Fibroblast of lung (primary cell): ENCODE data around the gene ZC3H14.

ENCODE experiments used
- CTCF ChIP-seq, 2 donors: IDR thresholded peaks in 1 of 2; conservative IDR thresholded peaks in 1 of 2; 1 replicate in 1 of 2; 2 replicates in 1 of 2; pipeline ENCODE4 v1.5.1; 2011 to 2012; ENCODE audit warnings: low read length in 2 of 2, control low read depth in 1 of 2, inconsistent platforms in 1 of 2, low read depth in 1 of 2, mild to moderate bottlenecking in 1 of 2
- EZH2 ChIP-seq: IDR thresholded peaks from 2 replicates; pipeline ENCODE4 v1.5.1; 2012; ENCODE audit warnings: low read length, control low read depth, mild to moderate bottlenecking; ENCODE audit errors: missing control alignments

GRCh38 chr14:88597038-88597437, 34.2 kb downstream of the ZC3H14 start:
- TF ChIP-seq CTCF (conservative IDR thresholded peaks at IDR 0.05 in 1 of 2, IDR thresholded peaks at IDR 0.05 in 1 of 2; ENCODE audit: low read depth in 1 of 2, low read length in 2 of 2) = no peak
- no peak for TF ChIP-seq EZH2
